Nephron (organoid): ENCODE results near the gene CBR3.

Experiments
- H3K27ac Mint-ChIP-seq, 3 experiments: 2 replicates each; pipeline ENCODE4 v1.8.0; 2020; ENCODE audit warnings: mixed read lengths in 3 of 3, mild to moderate bottlenecking in 2 of 3, moderate library complexity in 1 of 3
- H3K27me3 Mint-ChIP-seq: 2 replicates; pipeline ENCODE4 v1.8.0; 2021; ENCODE audit warnings: low read depth, mild to moderate bottlenecking, moderate library complexity, mixed read lengths
- H3K36me3 Mint-ChIP-seq: 2 replicates; pipeline ENCODE4 v1.8.0; 2020; ENCODE audit warnings: low read depth, mixed read lengths
- H3K4me1 Mint-ChIP-seq: 2 replicates; pipeline ENCODE4 v1.8.0; 2020; ENCODE audit warnings: mixed read lengths
- H3K4me3 Mint-ChIP-seq, 3 experiments: 2 replicates each; pipeline ENCODE4 v1.8.0; 2020; ENCODE audit warnings: mild to moderate bottlenecking in 3 of 3, mixed read lengths in 3 of 3, moderate library complexity in 2 of 3
- H3K9me3 Mint-ChIP-seq: 2 replicates; pipeline ENCODE4 v1.8.0; 2020; ENCODE audit warnings: mixed read lengths
- CTCF ChIP-seq, 3 experiments: fragments of 200-600 bp; sonication (generic); IDR thresholded peaks; one replicate each; pipeline ENCODE4 v1.5.0; 2021; ENCODE audit warnings: antibody characterized with exemption in 3 of 3; ENCODE audit not compliant: unreplicated experiment in 3 of 3

The CBR3 gene

GRCh38 chr21:36162631-36163030 is 27.8 kb downstream of the CBR3 start:
- no peak overlapping the region for H3K4me3 Mint-ChIP-seq
- peaks cover 33% of the 10 kb centered on the region for H3K4me1 Mint-ChIP-seq
- peaks cover 11% of the 10 kb centered on the region for H3K27me3 Mint-ChIP-seq
- no peaks in the 10 kb centered on the region for H3K36me3 Mint-ChIP-seq
- H3K27ac Mint-ChIP-seq: no peak overlapping the region
- TF ChIP-seq CTCF (IDR thresholded peaks at IDR 0.05; ENCODE audit: unreplicated experiment in 3 of 3): no peak
- no peaks in the 10 kb centered on the region for H3K9me3 Mint-ChIP-seq

DNA sequence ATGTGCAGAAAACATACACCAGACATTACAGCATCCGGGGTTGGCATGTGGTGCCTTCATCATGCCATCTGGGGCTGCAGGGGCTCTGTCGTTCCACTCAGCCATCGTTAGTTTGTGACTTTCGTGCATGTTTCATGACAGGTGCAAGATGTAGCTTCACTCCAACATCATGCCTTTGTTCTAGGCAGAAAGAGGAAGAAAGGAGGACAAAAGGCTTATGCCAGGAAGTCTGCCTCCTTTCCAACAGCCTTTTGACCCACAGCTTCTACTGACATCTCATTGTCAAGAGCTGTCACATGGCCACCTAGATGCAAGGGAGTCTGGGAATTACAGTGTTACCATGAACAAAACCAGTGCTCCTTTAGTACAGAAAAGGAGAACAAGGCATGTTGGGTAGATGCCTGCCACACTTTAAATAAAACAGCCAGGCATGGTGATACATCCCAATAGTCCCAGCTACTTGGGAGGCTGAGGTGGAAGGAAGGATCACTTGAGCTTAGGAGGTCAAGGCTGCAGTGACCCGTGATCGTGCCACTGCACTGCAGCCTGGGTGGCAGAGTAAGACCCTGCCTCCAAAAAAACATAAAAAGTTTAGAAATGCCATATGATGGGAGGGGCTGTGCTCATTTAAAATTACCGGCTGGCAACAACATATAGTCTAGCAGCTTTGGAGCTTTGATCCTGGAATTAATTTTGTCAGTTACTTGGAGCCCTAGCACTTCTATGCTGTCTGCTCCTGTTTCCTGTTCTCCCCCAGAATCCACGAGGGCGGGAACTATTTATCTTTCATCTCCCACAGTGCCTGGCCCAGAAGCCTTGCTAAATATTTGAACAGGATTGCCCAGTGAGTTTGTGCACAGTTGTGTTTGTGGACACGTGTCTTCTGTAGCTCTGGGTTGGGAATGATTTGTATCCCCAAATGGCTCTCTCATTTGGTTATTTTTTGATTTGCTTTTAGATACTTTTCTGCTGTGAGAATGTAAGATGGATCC is 29.2 kb downstream of the CBR3 start:
- H3K36me3 Mint-ChIP-seq: peaks cover 3% of the 10 kb centered on the region
- H3K27ac Mint-ChIP-seq: peak overlapping the region in 1 of 3 experiments; percentile 8
- H3K9me3 Mint-ChIP-seq: no peaks in the 10 kb centered on the region
- peaks cover 26% of the 10 kb centered on the region for H3K4me1 Mint-ChIP-seq
- peaks cover 4% of the 10 kb centered on the region for H3K27me3 Mint-ChIP-seq
- H3K4me3 Mint-ChIP-seq: no peak overlapping the region
- no peak for TF ChIP-seq CTCF (IDR thresholded peaks at IDR 0.05; ENCODE audit: unreplicated experiment in 3 of 3)

GRCh38 chr21:36165356-36165755 is 30.5 kb downstream of the CBR3 start:
- H3K4me1 Mint-ChIP-seq: peaks cover 26% of the 10 kb centered on the region
- H3K9me3 Mint-ChIP-seq: no peaks in the 10 kb centered on the region
- H3K36me3 Mint-ChIP-seq: peaks cover 7% of the 10 kb centered on the region
- TF ChIP-seq CTCF (IDR thresholded peaks at IDR 0.05; ENCODE audit: unreplicated experiment in 3 of 3): no peak
- H3K27me3 Mint-ChIP-seq: no peaks in the 10 kb centered on the region
- no peak overlapping the region for H3K27ac Mint-ChIP-seq
- no peak overlapping the region for H3K4me3 Mint-ChIP-seq

DNA sequence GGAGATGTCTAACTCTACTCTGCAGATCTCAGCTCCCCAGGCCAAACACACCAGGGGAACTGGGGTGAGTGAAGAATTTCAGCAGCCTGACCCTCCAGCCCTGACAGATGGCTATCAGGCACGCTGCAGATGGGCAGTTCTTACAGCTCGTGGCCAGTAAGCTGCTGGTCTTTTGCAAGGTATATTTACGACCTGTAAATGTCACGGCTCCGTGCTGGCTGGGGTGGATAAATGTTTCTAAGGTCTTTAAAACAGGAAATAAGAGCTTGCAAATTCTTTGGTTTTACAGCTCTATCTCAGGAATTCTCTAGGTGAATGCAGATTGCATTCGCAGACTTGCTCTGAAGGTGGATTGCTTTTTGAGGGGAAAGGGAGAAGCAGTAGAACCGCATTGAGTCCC is 31.8 kb downstream of the CBR3 start:
- H3K27ac Mint-ChIP-seq: peak overlapping the region in 1 of 3 experiments; percentile 44
- H3K9me3 Mint-ChIP-seq: no peaks in the 10 kb centered on the region
- no peak for TF ChIP-seq CTCF (IDR thresholded peaks at IDR 0.05; ENCODE audit: unreplicated experiment in 3 of 3)
- peaks cover 21% of the 10 kb centered on the region for H3K4me1 Mint-ChIP-seq
- H3K27me3 Mint-ChIP-seq: no peaks in the 10 kb centered on the region
- H3K4me3 Mint-ChIP-seq: no peak overlapping the region
- H3K36me3 Mint-ChIP-seq: peaks cover 7% of the 10 kb centered on the region

GRCh38 chr21:36167541-36167940 is 32.7 kb downstream of the CBR3 start:
- no peak for TF ChIP-seq CTCF (IDR thresholded peaks at IDR 0.05; ENCODE audit: unreplicated experiment in 3 of 3)
- peaks cover 21% of the 10 kb centered on the region for H3K4me1 Mint-ChIP-seq
- no peak overlapping the region for H3K4me3 Mint-ChIP-seq
- no peak overlapping the region for H3K27ac Mint-ChIP-seq
- no peaks in the 10 kb centered on the region for H3K27me3 Mint-ChIP-seq
- H3K9me3 Mint-ChIP-seq: no peaks in the 10 kb centered on the region
- H3K36me3 Mint-ChIP-seq: peaks cover 7% of the 10 kb centered on the region
